DND-41 (cell line): Measurements from ENCODE around the gene DLK2.

Source experiments
- CTCF ChIP-seq: IDR thresholded peaks from 2 replicates; pipeline ENCODE4 v1.5.1; 2012; ENCODE audit warnings: borderline replicate concordance, low read length, moderate library complexity, mild to moderate bottlenecking; ENCODE audit not compliant: poor library complexity, severe bottlenecking; ENCODE audit errors: extremely low read depth
- EZH2 ChIP-seq: IDR thresholded peaks from 3 replicates; pipeline ENCODE4 v1.6.1; 2012; ENCODE audit warnings: borderline replicate concordance, low read depth, mild to moderate bottlenecking, moderate library complexity, low read length, inconsistent platforms; ENCODE audit not compliant: severe bottlenecking

- TF ChIP-seq CTCF (no peak), EZH2 (no peak)
Observed at GRCh38 chr6:43434001-43434840, 21.1 kb downstream of the DLK2 start.
